Central memory CD8-positive, alpha-beta T cell (primary cell): ENCODE data around the gene BLOC1S1.

ENCODE experiments used
- ATAC-seq: fragments of 150-1000 bp; cut with Tn5 transposase; replicated peaks from 2 replicates; pipeline ENCODE4 v1.10.0; 2022; ENCODE audit warnings: mild to moderate bottlenecking, moderate FRiP score, moderate number of reproducible peaks; ENCODE audit not compliant: poor library complexity, severe bottlenecking; ENCODE audit errors: extremely low read depth
- DNase-seq, 2 donors: peaks; one replicate each; pipeline ENCODE4 v3.0.0; 2021; ENCODE audit warnings: low spot score in 2 of 2
- H3K27ac Mint-ChIP-seq: one replicate; pipeline ENCODE4 v1.8.0; 2022; ENCODE audit warnings: low read depth, mild to moderate bottlenecking, moderate library complexity, mixed read lengths
- H3K27me3 Mint-ChIP-seq: one replicate; pipeline ENCODE4 v1.8.0; 2022; ENCODE audit warnings: mixed read lengths
- H3K36me3 Mint-ChIP-seq: one replicate; pipeline ENCODE4 v1.8.0; 2022; ENCODE audit warnings: mild to moderate bottlenecking, moderate library complexity, mixed read lengths; ENCODE audit not compliant: insufficient read depth
- H3K4me1 Mint-ChIP-seq: one replicate; pipeline ENCODE4 v1.8.0; 2022; ENCODE audit warnings: mixed read lengths
- H3K4me3 Mint-ChIP-seq: one replicate; pipeline ENCODE4 v1.8.0; 2022; ENCODE audit warnings: mild to moderate bottlenecking, moderate library complexity, mixed read lengths
- H3K9me3 Mint-ChIP-seq: one replicate; pipeline ENCODE4 v1.8.0; 2022; ENCODE audit warnings: mixed read lengths

Gene BLOC1S1

GRCh38 chr12:55685671-55686070, 30.2 kb upstream of the BLOC1S1 start:
- Mint-ChIP-seq H3K4me1 (peaks cover 12% of the 10 kb centered on the region), H3K4me3 (no peak overlapping the region), H3K27ac (no peak overlapping the region), H3K9me3 (no peaks in the 10 kb centered on the region), H3K36me3 (peaks cover 3% of the 10 kb centered on the region), H3K27me3 (peaks cover 40% of the 10 kb centered on the region)
- ATAC-seq = no peak
- DNase-seq = no peak

DNA sequence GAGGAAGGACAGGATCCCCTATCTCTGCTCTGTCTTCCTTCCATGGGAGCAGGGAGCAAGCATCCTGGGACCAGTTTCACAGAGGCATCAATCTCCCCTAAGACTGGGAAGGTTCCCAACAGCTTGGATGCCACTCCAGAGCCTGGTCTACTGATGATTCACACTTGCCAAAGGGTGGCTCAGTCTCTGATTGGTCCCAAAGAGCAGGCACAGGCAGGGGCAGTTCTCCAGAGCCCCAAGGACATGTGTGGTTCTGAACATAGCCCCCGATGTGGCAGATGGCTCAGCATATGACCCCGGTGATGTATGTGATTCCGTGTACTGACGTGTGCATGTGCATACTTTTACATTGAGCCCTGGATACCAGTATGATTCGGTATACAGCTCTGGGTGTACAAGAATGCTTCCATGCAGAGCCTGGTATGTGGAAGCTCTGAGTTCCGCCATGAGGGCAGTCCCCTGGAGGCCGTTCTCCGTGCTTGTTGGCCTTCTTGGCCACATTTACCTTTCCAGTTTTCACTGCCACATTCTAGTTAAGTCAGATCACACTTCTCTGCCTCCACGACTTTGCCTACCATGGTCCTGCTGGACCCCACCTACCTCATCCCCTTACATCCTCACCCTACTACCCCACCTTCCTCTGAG, 29.4 kb upstream of the BLOC1S1 start:
- ATAC-seq = no peak
- Mint-ChIP-seq H3K27ac (no peak overlapping the region), H3K27me3 (peaks cover 32% of the 10 kb centered on the region), H3K36me3 (peaks cover 3% of the 10 kb centered on the region), H3K4me1 (peaks cover 4% of the 10 kb centered on the region), H3K4me3 (no peak overlapping the region), H3K9me3 (no peaks in the 10 kb centered on the region)
- no peak for DNase-seq

DNA sequence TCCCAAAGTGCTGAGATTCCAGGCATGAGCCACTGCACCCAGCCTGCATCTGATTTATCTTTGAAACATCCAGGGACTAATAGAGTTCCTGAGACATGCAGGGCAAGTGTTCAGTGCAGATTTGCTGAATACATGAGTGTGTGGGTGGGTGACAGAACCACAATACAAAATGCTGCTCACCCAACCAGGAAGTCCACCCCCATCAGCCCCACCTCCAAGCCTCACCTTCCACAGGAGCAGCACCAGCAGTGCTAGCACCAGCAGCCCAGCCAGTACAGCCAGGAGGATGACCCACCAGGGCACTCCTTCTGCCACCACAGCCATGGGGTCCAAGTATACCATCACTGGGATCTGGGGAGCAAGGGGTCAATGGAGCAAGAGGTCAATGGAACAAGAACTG, 28.1 kb upstream of the BLOC1S1 start:
- Mint-ChIP-seq H3K36me3 (peaks cover 3% of the 10 kb centered on the region), H3K27ac (peak overlapping the region; percentile 29), H3K4me3 (no peak overlapping the region), H3K4me1 (no peaks in the 10 kb centered on the region), H3K27me3 (peaks cover 23% of the 10 kb centered on the region), H3K9me3 (no peaks in the 10 kb centered on the region)
- DNase-seq (no peak), ATAC-seq (no peak)

DNA sequence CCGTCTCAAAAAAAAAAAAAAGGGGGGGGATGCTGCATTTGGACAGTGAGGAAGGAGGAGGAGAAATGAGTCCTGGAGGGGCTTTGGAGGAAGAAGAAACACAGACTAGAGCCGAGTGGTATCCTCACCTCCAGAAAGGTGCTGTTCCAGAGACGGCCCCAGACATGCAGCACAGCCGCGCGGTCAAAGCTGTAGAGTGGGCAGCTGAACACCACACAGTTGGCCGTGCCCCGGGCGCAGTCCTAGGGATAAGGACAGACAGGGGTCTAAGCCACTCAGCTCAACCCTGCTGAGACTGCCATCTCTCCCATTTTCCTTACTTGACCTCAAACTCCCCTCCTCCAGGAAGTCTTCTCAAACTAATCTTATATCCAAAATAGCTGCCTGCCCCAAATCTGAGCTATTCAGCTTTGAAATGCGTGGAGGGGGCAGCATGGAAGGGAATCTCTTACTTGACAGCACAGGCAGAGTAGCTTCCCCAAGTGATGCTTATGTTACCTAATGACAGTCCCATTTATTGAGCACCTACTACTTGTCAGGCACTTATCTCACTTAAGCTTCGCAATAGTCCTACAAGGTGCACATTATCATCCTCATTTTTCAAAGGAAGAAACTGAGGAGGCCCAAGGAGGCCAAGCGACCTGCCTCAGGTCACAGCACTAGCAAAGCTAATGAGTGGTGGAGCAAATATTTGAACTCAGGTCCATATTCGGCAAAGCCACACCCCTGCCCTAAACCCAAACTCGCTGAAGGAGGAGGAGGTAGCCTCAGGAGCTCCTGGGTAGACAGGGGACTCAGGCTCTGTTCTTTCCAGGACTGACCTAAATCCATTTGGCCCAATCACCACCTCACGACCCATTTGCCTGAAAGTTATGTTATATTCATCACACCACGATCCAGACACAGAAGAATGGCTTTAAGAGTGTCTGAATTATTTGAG, 26.9 kb upstream of the BLOC1S1 start:
- no peak overlapping the region for H3K4me3 Mint-ChIP-seq
- ATAC-seq = no peak
- peaks cover 3% of the 10 kb centered on the region for H3K36me3 Mint-ChIP-seq

GRCh38 chr12:55692631-55693322, 23.1 kb upstream of the BLOC1S1 start:
- no peaks in the 10 kb centered on the region for H3K4me1 Mint-ChIP-seq
- no peak for ATAC-seq
- H3K4me3 Mint-ChIP-seq = no peak overlapping the region

More for the DNA sequence above, 26.9 kb upstream of the BLOC1S1 start:
- Mint-ChIP-seq H3K4me1 (no peaks in the 10 kb centered on the region), H3K27me3 (peaks cover 18% of the 10 kb centered on the region), H3K9me3 (no peaks in the 10 kb centered on the region), H3K27ac (no peak overlapping the region)
- DNase-seq = no peak

GRCh38 chr12:55693323-55694187, 22.3 kb upstream of the BLOC1S1 start:
- Mint-ChIP-seq H3K27me3 (peaks cover 24% of the 10 kb centered on the region), H3K27ac (no peak overlapping the region), H3K9me3 (no peaks in the 10 kb centered on the region), H3K4me1 (no peaks in the 10 kb centered on the region), H3K36me3 (no peaks in the 10 kb centered on the region), H3K4me3 (no peak overlapping the region)
- ATAC-seq (no peak), DNase-seq (no peak)

More at GRCh38 chr12:55692631-55693322, 23.1 kb upstream of the BLOC1S1 start:
- H3K9me3 Mint-ChIP-seq = no peaks in the 10 kb centered on the region
- peaks cover 20% of the 10 kb centered on the region for H3K27me3 Mint-ChIP-seq
- no peak overlapping the region for H3K27ac Mint-ChIP-seq
- no peak for DNase-seq
- H3K36me3 Mint-ChIP-seq = no peaks in the 10 kb centered on the region

GRCh38 chr12:55694188-55694515, 21.7 kb upstream of the BLOC1S1 start:
- Mint-ChIP-seq H3K4me3 (no peak overlapping the region), H3K36me3 (no peaks in the 10 kb centered on the region), H3K9me3 (no peaks in the 10 kb centered on the region), H3K27ac (no peak overlapping the region), H3K4me1 (no peaks in the 10 kb centered on the region), H3K27me3 (peaks cover 24% of the 10 kb centered on the region)
- no peak for DNase-seq
- ATAC-seq = no peak

DNA sequence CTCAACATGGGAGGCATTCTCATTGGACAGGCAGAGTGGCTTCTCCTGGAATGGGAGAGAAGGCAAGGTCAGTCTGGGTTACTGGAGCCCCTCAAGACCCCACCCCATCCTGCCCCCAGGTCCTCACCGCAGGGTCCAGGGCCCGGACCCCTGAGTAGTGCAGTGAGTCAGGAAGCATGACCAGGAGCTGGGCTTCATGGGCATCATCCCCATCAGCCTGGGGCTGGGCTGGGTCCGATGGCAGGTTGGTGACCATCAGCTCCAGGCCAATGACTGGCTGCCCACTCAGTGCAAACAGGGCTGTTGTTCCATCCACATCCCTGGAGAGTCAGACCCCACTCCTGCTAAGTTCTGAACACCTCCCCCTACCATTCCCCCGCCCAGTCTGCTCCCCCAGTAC, 21.2 kb upstream of the BLOC1S1 start:
- DNase-seq = no peak
- no peaks in the 10 kb centered on the region for H3K4me1 Mint-ChIP-seq
- no peaks in the 10 kb centered on the region for H3K9me3 Mint-ChIP-seq
- H3K36me3 Mint-ChIP-seq = no peaks in the 10 kb centered on the region
- H3K4me3 Mint-ChIP-seq = no peak overlapping the region
- ATAC-seq = no peak
- H3K27ac Mint-ChIP-seq = no peak overlapping the region
- peaks cover 24% of the 10 kb centered on the region for H3K27me3 Mint-ChIP-seq

DNA sequence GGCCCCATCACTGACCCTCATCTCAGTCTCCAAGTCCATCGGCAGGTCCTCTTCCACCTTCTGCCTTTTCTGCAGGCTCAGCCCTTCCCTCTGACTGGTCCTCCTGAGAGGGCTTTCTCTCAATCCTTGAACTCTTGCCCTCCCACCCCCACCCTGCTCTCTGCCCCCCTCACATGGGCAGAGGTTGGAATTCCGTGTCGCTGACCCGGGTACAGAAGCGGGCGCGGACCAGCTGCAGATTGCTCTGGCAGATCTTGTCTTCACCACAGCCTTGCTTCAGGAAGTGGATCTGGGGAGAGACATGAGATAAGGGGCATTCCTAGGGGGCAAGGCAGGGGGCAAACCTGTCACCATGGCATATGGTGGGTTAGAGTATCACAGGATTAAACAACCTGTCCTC, 20.5 kb upstream of the BLOC1S1 start:
- no peaks in the 10 kb centered on the region for H3K4me1 Mint-ChIP-seq
- H3K27ac Mint-ChIP-seq = no peak overlapping the region
- peaks cover 24% of the 10 kb centered on the region for H3K27me3 Mint-ChIP-seq
- no peaks in the 10 kb centered on the region for H3K9me3 Mint-ChIP-seq
- no peak for DNase-seq
- no peak overlapping the region for H3K4me3 Mint-ChIP-seq
- no peak for ATAC-seq
- H3K36me3 Mint-ChIP-seq = no peaks in the 10 kb centered on the region

DNA sequence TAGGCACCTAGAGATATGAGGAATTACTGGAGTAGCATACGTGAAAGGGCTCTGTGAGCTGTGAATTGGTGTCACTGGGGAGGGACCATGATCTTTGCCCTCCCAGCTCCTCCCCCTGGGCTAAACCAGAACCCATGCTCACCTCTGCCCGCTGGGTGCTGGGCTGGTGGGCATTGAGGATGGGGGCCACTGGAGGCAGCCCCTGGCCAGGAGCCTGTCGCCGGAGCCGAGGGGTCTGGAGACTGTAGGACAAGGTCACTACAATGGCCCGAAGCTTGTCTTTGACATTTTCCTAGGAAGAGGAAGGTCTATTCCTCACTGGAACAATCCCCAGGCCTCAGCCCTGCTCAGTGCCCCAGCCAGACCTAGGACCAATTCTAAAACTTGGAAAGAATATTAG, 19.7 kb upstream of the BLOC1S1 start:
- no peak overlapping the region for H3K4me3 Mint-ChIP-seq

DNA sequence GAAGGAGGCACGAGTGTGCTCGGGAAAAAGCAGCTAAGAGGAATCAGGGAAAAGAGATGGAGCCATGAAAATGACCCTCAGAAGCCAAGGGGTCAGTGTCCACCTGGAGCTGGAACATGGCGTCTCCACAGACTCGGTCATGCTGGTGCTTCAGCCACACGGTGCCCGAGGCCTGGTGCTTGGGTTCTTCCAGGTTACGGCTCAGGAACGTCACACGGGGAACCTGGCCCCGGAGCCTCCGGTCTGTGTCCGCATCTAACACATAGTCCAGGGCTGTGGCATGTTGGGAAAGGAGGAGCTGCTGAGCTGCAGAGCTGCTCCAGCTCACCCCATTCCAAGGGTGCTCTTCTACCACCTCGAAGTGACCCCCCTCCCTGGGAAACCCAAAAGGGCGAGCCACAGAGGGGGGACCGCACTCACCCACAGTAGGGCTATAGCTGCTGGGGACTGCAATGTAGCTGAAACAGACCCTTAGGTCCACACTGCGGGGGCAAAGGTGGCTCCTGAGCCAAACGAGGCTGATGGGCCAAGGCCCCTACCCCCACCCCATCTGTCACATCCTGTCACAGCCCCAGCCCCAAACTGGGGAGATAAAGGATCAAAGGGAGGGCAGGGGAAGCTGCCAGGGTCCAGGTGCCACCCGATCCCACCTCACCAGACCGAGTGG, 18.9 kb upstream of the BLOC1S1 start:
- no peak overlapping the region for H3K4me3 Mint-ChIP-seq
- ATAC-seq = no peak

More for the DNA sequence above, 19.7 kb upstream of the BLOC1S1 start:
- no peaks in the 10 kb centered on the region for H3K9me3 Mint-ChIP-seq
- H3K36me3 Mint-ChIP-seq = no peaks in the 10 kb centered on the region
- DNase-seq = no peak
- no peaks in the 10 kb centered on the region for H3K4me1 Mint-ChIP-seq
- no peak for ATAC-seq
- H3K27me3 Mint-ChIP-seq = peaks cover 24% of the 10 kb centered on the region
- no peak overlapping the region for H3K27ac Mint-ChIP-seq

GRCh38 chr12:55697686-55698085, 18.2 kb upstream of the BLOC1S1 start:
- DNase-seq (no peak), ATAC-seq (no peak)
- no peaks in the 10 kb centered on the region for H3K9me3 Mint-ChIP-seq
- peaks cover 27% of the 10 kb centered on the region for H3K27me3 Mint-ChIP-seq
- H3K27ac Mint-ChIP-seq = no peak overlapping the region
- H3K36me3 Mint-ChIP-seq = no peaks in the 10 kb centered on the region
- no peaks in the 10 kb centered on the region for H3K4me1 Mint-ChIP-seq
- H3K4me3 Mint-ChIP-seq = no peak overlapping the region

More for the DNA sequence above, 18.9 kb upstream of the BLOC1S1 start:
- Mint-ChIP-seq H3K27me3 (peaks cover 24% of the 10 kb centered on the region), H3K4me1 (no peaks in the 10 kb centered on the region), H3K9me3 (no peaks in the 10 kb centered on the region), H3K27ac (no peak overlapping the region), H3K36me3 (no peaks in the 10 kb centered on the region)
- no peak for DNase-seq
